GM23338 (cell line): ENCODE results near the gene IQSEC3. TPM values are rescaled to one million over a fixed set of nuclear protein-coding genes. Genes with fewer than 3 reads are reported as not detected.
"Not testable (repeated sequence)": the region's sequence is repeated elsewhere in the genome, so short reads cannot be mapped to it uniquely, and the experiment has no call there.

Source experiments
- ATAC-seq: fragments of 200-7000 bp; cut with Tn5 transposase; 3 replicates; pipeline ENCODE4 v1.9.1; 2020
- DNase-seq: peaks from one replicate; pipeline ENCODE4 v3.0.0-alpha.2; 2015; ENCODE audit warnings: low spot score
- H2AFZ ChIP-seq: fragments of 200-600 bp; sonication (generic); 2 replicates; pipeline ENCODE4 v1.8.0; 2016; ENCODE audit warnings: antibody characterized with exemption, mild to moderate bottlenecking, moderate library complexity
- H3F3A ChIP-seq: fragments of 200-600 bp; sonication (generic); replicated peaks from 2 replicates; pipeline ENCODE4 v1.8.0; 2017; ENCODE audit warnings: antibody characterized with exemption, mixed run types, low read depth
- H3K27ac ChIP-seq: fragments of 200-600 bp; sonication (generic); 2 replicates; pipeline ENCODE4 v1.6.1; 2016; ENCODE audit warnings: low read depth
- H3K27me3 ChIP-seq: fragments of 200-600 bp; sonication (generic); 2 replicates; pipeline ENCODE4 v1.8.0; 2016; ENCODE audit warnings: mild to moderate bottlenecking, mixed run types, moderate library complexity; ENCODE audit not compliant: insufficient read depth
- H3K36me3 ChIP-seq: fragments of 200-600 bp; sonication (generic); 2 replicates; pipeline ENCODE4 v1.8.0; 2016; ENCODE audit warnings: mild to moderate bottlenecking; ENCODE audit not compliant: insufficient read depth
- H3K4me1 ChIP-seq: fragments of 200-600 bp; sonication (generic); 2 replicates; pipeline ENCODE4 v1.8.0; 2016; ENCODE audit warnings: mild to moderate bottlenecking, moderate library complexity; ENCODE audit not compliant: insufficient read depth
- H3K4me2 ChIP-seq: fragments of 200-600 bp; sonication (generic); 2 replicates; pipeline ENCODE4 v1.7.1; 2017; ENCODE audit warnings: mixed run types
- H3K4me3 ChIP-seq: fragments of 200-600 bp; sonication (generic); 2 replicates; pipeline ENCODE4 v1.6.1; 2016; ENCODE audit warnings: mixed run types
- H3K79me2 ChIP-seq: fragments of 200-600 bp; sonication (generic); replicated peaks from 2 replicates; pipeline ENCODE4 v1.8.0; 2017; ENCODE audit warnings: mild to moderate bottlenecking; ENCODE audit not compliant: insufficient read depth
- H3K9me2 ChIP-seq: fragments of 200-600 bp; sonication (generic); 2 replicates; pipeline ENCODE4 v1.8.0; 2017; ENCODE audit not compliant: insufficient read depth
- H4K20me1 ChIP-seq: fragments of 200-600 bp; sonication (generic); replicated peaks from 2 replicates; pipeline ENCODE4 v1.8.0; 2017; ENCODE audit warnings: mild to moderate bottlenecking; ENCODE audit not compliant: insufficient read depth
- H3K27ac Mint-ChIP-seq: 2 replicates; pipeline ENCODE4 v1.8.0; 2020; ENCODE audit warnings: inconsistent platforms, mild to moderate bottlenecking, moderate library complexity, mixed read lengths
- H3K27me3 Mint-ChIP-seq: 3 replicates; pipeline ENCODE4 v1.8.0; 2022; ENCODE audit warnings: low read depth, mild to moderate bottlenecking, moderate library complexity, mixed read lengths, inconsistent platforms; ENCODE audit not compliant: insufficient read depth, poor library complexity
- H3K36me3 Mint-ChIP-seq: 3 replicates; pipeline ENCODE4 v1.8.0; 2021; ENCODE audit warnings: low read depth, mild to moderate bottlenecking, inconsistent platforms, moderate library complexity, mixed read lengths
- H3K4me1 Mint-ChIP-seq: 3 replicates; pipeline ENCODE4 v1.8.0; 2020; ENCODE audit warnings: mild to moderate bottlenecking, inconsistent platforms, mixed read lengths
- H3K4me3 Mint-ChIP-seq: 3 replicates; pipeline ENCODE4 v1.8.0; 2021; ENCODE audit warnings: moderate library complexity, mild to moderate bottlenecking, inconsistent platforms, mixed read lengths
- H3K9me3 Mint-ChIP-seq: 3 replicates; pipeline ENCODE4 v1.8.0; 2020; ENCODE audit warnings: moderate library complexity, mild to moderate bottlenecking, inconsistent platforms, mixed read lengths
- CREB1 ChIP-seq: fragments of 250-450 bp; sonication (Bioruptor Pico); IDR thresholded peaks from 2 replicates; pipeline ENCODE4 v1.5.0; 2020; ENCODE audit warnings: low read depth, mild to moderate bottlenecking, moderate library complexity
- EZH2 ChIP-seq: fragments of 200-600 bp; sonication (generic); IDR thresholded peaks from one replicate; pipeline ENCODE4 v1.8.0; 2017; ENCODE audit warnings: antibody characterized with exemption, mild to moderate bottlenecking, low read depth; ENCODE audit not compliant: unreplicated experiment
- EZH2phosphoT487 ChIP-seq: fragments of 200-600 bp; sonication (generic); IDR thresholded peaks from one replicate; pipeline ENCODE4 v1.8.1; 2018; ENCODE audit warnings: antibody characterized with exemption; ENCODE audit not compliant: unreplicated experiment
- NANOG ChIP-seq: IDR thresholded peaks from 2 replicates; pipeline ENCODE4 v1.6.1; 2016; ENCODE audit warnings: antibody characterized with exemption, borderline replicate concordance
- POLR2AphosphoS5 ChIP-seq: IDR thresholded peaks from 2 replicates; pipeline ENCODE4 v1.6.1; 2016; ENCODE audit warnings: antibody characterized with exemption, low read depth
- STAT1 ChIP-seq: IDR thresholded peaks from one replicate; pipeline ENCODE4 v1.6.1; 2016; ENCODE audit warnings: antibody characterized with exemption; ENCODE audit not compliant: unreplicated experiment
- polyA plus RNA-seq: library from polyadenylated mRNA; unstranded; fragments of >200 nt; fragmentation: Nextera tagmentation; extraction: Ambion mirVana; gene quantifications from 2 replicates; pipeline ENCODE4 v1.2.1, GENCODE V29; 2016
- total RNA-seq: library from RNA; depleted of rRNA; stranded (reverse); fragments of >200 nt; shearing (Covaris generic); gene quantifications from 2 replicates; pipeline ENCODE4 v1.2.3, GENCODE V29; 2014
- TF ChIP-seq, protein P1 (sequence below): fragments of 250-450 bp; sonication (Bioruptor Pico); IDR thresholded peaks from 2 replicates; pipeline ENCODE4 v1.5.0; 2020; ENCODE audit warnings: mild to moderate bottlenecking, moderate library complexity
- TF ChIP-seq, protein P2 (sequence below): IDR thresholded peaks from one replicate; pipeline ENCODE4 v1.6.1; 2018; ENCODE audit warnings: antibody characterized with exemption; ENCODE audit not compliant: unreplicated experiment
- TF ChIP-seq, protein P3 (sequence below), 2 experiments: fragments of 200-600 bp in 1 of 2; sonication (generic) in 1 of 2; conservative IDR thresholded peaks; 2 replicates each; pipeline versions ENCODE4 v1.5.1 to v1.6.1; 2016 to 2017; ENCODE audit warnings: antibody characterized with exemption in 2 of 2, low read depth in 2 of 2, mild to moderate bottlenecking in 2 of 2, moderate library complexity in 1 of 2

Gene IQSEC3
- total and polyA plus RNA-seq, 2 experiments from 2014 or later: 2.1 to 3.6 TPM

DNA sequence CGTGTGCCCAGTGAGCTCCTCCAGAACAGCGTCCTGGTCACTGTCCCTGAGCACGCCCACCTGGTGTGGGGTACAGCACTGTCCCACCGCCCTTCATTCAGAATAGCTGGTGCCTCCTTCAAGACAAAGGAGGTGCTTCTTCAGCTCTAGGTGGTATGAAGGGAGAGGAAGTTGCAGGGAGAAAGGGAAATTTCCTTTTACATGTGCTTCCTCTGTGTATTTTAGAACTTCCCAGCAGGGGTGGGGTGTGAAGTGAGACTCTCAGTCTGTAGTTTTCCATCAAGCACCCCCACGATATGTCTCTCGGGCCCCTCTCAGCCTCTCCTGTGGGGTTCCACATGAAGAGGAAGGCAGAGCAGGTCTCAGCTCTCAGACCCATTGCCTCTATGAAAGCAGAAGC, 148.5 kb downstream of the IQSEC3 start:
- no peak for TF ChIP-seq CREB1
- TF ChIP-seq, protein P1, sequence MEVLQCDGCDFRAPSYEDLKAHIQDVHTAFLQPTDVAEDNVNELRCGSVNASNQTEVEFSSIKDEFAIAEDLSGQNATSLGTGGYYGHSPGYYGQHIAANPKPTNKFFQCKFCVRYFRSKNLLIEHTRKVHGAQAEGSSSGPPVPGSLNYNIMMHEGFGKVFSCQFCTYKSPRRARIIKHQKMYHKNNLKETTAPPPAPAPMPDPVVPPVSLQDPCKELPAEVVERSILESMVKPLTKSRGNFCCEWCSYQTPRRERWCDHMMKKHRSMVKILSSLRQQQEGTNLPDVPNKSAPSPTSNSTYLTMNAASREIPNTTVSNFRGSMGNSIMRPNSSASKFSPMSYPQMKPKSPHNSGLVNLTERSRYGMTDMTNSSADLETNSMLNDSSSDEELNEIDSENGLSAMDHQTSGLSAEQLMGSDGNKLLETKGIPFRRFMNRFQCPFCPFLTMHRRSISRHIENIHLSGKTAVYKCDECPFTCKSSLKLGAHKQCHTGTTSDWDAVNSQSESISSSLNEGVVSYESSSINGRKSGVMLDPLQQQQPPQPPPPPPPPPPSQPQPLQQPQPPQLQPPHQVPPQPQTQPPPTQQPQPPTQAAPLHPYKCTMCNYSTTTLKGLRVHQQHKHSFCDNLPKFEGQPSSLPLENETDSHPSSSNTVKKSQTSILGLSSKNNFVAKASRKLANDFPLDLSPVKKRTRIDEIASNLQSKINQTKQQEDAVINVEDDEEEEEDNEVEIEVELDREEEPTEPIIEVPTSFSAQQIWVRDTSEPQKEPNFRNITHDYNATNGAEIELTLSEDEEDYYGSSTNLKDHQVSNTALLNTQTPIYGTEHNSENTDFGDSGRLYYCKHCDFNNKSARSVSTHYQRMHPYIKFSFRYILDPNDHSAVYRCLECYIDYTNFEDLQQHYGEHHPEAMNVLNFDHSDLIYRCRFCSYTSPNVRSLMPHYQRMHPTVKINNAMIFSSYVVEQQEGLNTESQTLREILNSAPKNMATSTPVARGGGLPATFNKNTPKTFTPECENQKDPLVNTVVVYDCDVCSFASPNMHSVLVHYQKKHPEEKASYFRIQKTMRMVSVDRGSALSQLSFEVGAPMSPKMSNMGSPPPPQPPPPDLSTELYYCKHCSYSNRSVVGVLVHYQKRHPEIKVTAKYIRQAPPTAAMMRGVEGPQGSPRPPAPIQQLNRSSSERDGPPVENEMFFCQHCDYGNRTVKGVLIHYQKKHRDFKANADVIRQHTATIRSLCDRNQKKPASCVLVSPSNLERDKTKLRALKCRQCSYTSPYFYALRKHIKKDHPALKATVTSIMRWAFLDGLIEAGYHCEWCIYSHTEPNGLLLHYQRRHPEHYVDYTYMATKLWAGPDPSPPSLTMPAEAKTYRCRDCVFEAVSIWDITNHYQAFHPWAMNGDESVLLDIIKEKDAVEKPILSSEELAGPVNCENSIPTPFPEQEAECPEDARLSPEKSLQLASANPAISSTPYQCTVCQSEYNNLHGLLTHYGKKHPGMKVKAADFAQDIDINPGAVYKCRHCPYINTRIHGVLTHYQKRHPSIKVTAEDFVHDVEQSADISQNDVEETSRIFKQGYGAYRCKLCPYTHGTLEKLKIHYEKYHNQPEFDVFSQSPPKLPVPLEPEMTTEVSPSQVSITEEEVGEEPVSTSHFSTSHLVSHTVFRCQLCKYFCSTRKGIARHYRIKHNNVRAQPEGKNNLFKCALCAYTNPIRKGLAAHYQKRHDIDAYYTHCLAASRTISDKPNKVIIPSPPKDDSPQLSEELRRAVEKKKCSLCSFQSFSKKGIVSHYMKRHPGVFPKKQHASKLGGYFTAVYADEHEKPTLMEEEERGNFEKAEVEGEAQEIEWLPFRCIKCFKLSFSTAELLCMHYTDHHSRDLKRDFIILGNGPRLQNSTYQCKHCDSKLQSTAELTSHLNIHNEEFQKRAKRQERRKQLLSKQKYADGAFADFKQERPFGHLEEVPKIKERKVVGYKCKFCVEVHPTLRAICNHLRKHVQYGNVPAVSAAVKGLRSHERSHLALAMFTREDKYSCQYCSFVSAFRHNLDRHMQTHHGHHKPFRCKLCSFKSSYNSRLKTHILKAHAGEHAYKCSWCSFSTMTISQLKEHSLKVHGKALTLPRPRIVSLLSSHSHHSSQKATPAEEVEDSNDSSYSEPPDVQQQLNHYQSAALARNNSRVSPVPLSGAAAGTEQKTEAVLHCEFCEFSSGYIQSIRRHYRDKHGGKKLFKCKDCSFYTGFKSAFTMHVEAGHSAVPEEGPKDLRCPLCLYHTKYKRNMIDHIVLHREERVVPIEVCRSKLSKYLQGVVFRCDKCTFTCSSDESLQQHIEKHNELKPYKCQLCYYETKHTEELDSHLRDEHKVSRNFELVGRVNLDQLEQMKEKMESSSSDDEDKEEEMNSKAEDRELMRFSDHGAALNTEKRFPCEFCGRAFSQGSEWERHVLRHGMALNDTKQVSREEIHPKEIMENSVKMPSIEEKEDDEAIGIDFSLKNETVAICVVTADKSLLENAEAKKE (CRISPR knock-in tag): no peak
- TF ChIP-seq, protein P2, sequence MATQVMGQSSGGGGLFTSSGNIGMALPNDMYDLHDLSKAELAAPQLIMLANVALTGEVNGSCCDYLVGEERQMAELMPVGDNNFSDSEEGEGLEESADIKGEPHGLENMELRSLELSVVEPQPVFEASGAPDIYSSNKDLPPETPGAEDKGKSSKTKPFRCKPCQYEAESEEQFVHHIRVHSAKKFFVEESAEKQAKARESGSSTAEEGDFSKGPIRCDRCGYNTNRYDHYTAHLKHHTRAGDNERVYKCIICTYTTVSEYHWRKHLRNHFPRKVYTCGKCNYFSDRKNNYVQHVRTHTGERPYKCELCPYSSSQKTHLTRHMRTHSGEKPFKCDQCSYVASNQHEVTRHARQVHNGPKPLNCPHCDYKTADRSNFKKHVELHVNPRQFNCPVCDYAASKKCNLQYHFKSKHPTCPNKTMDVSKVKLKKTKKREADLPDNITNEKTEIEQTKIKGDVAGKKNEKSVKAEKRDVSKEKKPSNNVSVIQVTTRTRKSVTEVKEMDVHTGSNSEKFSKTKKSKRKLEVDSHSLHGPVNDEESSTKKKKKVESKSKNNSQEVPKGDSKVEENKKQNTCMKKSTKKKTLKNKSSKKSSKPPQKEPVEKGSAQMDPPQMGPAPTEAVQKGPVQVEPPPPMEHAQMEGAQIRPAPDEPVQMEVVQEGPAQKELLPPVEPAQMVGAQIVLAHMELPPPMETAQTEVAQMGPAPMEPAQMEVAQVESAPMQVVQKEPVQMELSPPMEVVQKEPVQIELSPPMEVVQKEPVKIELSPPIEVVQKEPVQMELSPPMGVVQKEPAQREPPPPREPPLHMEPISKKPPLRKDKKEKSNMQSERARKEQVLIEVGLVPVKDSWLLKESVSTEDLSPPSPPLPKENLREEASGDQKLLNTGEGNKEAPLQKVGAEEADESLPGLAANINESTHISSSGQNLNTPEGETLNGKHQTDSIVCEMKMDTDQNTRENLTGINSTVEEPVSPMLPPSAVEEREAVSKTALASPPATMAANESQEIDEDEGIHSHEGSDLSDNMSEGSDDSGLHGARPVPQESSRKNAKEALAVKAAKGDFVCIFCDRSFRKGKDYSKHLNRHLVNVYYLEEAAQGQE: no peak
- TF ChIP-seq STAT1: no peak
- no peak for TF ChIP-seq EZH2phosphoT487
- TF ChIP-seq, protein P3, sequence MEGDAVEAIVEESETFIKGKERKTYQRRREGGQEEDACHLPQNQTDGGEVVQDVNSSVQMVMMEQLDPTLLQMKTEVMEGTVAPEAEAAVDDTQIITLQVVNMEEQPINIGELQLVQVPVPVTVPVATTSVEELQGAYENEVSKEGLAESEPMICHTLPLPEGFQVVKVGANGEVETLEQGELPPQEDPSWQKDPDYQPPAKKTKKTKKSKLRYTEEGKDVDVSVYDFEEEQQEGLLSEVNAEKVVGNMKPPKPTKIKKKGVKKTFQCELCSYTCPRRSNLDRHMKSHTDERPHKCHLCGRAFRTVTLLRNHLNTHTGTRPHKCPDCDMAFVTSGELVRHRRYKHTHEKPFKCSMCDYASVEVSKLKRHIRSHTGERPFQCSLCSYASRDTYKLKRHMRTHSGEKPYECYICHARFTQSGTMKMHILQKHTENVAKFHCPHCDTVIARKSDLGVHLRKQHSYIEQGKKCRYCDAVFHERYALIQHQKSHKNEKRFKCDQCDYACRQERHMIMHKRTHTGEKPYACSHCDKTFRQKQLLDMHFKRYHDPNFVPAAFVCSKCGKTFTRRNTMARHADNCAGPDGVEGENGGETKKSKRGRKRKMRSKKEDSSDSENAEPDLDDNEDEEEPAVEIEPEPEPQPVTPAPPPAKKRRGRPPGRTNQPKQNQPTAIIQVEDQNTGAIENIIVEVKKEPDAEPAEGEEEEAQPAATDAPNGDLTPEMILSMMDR (conservative IDR thresholded peaks at IDR 0.05; ENCODE audit: low read depth in 2 of 2): no peak
- TF ChIP-seq EZH2: no peak
- TF ChIP-seq NANOG: no peak
- TF ChIP-seq POLR2AphosphoS5: no peak
- H3K9me2 ChIP-seq: no peaks in the 10 kb centered on the region

DNA sequence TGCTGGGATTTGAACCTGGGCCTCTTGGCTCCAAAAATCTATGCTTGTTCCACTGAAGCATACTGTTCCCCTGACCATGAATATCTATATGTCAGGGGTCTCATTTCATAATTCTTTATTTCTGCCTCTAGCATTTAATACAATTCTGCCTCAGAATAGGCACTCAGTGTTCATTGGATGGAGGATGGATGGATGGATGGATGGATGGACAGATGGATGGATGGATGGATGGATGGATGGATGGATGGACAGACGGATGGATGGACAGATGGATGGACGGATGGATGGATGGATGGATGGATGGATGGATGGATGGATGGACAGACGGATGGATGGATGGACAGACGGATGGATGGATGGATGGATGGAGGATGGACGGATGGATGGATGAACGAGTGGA, 150.5 kb downstream of the IQSEC3 start:
- H3K4me1 ChIP-seq: peaks cover 14% of the 10 kb centered on the region
- H3K36me3 Mint-ChIP-seq, H2AFZ ChIP-seq, H3K4me3 ChIP-seq, H3K9me2 ChIP-seq, H3F3A ChIP-seq, ATAC-seq, H3K27me3 ChIP-seq, DNase-seq, H3K4me2 ChIP-seq, H3K27ac Mint-ChIP-seq, H4K20me1 ChIP-seq, H3K27ac ChIP-seq, H3K36me3 ChIP-seq, H3K79me2 ChIP-seq, H3K4me3 Mint-ChIP-seq, H3K9me3 Mint-ChIP-seq: not testable (repeated sequence)
- Mint-ChIP-seq H3K4me1 (peaks cover 34% of the 10 kb centered on the region), H3K27me3 (peaks cover 23% of the 10 kb centered on the region)

More for the DNA sequence above, 148.5 kb downstream of the IQSEC3 start:
- Histone ChIP-seq H3K27me3 (peaks cover 12% of the 10 kb centered on the region), H3K4me1 (peaks cover 7% of the 10 kb centered on the region), H3K4me2 (no peak overlapping the region), H3K4me3 (no peak overlapping the region), H3K27ac (no peak overlapping the region), H2AFZ (no peak overlapping the region), H3F3A (no peaks in the 10 kb centered on the region), H4K20me1 (no peaks in the 10 kb centered on the region), H3K36me3 (no peaks in the 10 kb centered on the region), H3K79me2 (no peaks in the 10 kb centered on the region)
- Mint-ChIP-seq H3K36me3 (no peaks in the 10 kb centered on the region; the same call in 2 of the 3 replicates), H3K4me1 (peaks cover 31% of the 10 kb centered on the region), H3K27me3 (peaks cover 20% of the 10 kb centered on the region), H3K4me3 (no peak overlapping the region), H3K27ac (no peak overlapping the region), H3K9me3 (no peaks in the 10 kb centered on the region)
- ATAC-seq: no peak
- no peak for DNase-seq
